NCI-H2171 treated with DMSO at 0.1 percent for 48 hours (cell line): Measurements from ENCODE around the gene GLA.

Source experiments
- DNase-seq: peaks from one replicate; lab custom pipeline; 2025; lab: John Stamatoyannopoulos, UW

GLA gene

DNA sequence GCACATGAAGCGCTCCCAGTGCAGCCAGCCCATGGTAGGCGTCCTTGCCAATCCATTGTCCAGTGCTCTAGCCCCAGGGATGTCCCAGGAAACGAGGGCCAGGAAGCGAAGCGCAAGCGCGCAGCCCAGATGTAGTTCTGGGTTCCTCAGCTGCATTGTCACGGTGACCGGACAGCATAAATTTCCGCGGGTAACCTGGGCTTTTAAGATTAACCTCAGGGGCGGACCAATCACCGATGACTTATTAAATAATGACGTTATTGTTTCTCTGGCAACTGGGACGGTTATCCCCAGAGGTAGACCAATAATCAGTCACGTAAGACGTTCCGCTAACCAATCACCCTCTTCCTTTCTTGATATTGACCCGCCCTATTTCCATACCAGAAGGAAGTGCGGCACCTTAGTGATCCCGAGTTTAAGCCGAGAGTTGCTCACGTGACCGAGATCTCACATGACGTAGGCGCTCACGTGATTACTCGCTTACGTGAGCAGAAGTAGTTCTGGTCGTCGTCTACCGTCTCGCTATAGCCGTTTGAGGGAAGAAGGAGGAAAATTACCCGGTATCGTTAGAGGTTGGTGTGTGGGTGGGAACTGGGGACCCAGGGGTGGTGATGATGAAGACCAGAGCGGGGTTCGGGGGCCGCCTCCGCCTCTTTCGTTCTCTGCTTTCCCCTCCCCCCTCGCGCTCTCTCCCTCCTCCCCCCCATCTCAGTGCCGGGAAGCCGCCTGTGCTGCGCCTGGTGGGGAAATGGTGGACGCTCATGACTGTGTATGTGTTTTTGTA lies at the start of gene GLA, which contains the start of gene HNRNPH2:
TSS of gene GLA (minus strand) at position 178 of the 784 bp plus-strand sequence. CDS start at position 156, 22 bp downstream.
TSS of gene HNRNPH2 (plus strand) at position 475 of the 784 bp plus-strand sequence. CDS start 3,767 bp downstream, outside the sequence.
- DNase-seq: peak; percentile 97

DNA sequence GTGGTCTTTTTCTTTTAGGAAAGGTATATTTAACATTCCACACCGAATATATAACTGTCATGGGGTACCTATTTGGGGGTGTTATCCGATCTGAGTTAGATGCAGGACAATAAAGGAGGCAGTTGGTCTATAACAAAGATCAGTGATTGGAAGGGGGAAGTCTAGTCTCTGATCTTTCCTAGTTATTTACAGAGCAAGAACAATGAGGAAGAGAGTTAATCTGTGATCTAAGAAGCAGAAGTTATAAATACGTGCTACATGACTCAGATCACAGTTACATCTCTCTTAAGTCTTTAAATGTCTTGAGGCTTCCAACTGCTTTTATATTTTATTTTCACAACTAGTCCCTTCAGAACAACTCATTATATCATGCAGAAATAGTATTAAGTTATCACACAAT lies 44.3 kb upstream of the GLA start:
- no peak for DNase-seq

DNA sequence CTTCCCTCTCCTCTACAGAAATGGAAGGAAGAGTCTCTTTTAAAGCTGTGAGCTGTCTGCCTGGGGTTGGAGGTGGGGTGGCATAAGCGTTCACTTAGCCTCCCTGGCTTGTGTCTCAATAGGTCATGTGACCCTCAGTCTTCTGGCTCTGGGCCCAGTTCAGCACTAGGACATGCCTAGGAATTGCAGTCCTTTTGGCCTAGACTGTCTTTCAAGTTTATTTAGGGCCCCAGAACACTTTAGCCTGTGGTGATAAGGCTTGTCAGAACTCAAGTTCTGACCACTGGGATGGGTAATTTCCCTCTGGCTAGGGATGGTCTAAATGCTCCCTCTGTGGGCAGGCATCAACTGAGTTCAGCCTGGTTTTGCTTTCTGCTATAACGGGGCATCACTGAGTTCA lies 43.2 kb upstream of the GLA start:
- DNase-seq: no peak

- DNase-seq: no peak
These were observed 42.4 kb upstream of the GLA start for GRCh38 chrX:101450085-101450484.

- DNase-seq: no peak
These were observed 41.6 kb upstream of the GLA start for GRCh38 chrX:101449279-101449678.

GRCh38 chrX:101442085-101442484 lies 34.4 kb upstream of the GLA start:
- no peak for DNase-seq

DNA sequence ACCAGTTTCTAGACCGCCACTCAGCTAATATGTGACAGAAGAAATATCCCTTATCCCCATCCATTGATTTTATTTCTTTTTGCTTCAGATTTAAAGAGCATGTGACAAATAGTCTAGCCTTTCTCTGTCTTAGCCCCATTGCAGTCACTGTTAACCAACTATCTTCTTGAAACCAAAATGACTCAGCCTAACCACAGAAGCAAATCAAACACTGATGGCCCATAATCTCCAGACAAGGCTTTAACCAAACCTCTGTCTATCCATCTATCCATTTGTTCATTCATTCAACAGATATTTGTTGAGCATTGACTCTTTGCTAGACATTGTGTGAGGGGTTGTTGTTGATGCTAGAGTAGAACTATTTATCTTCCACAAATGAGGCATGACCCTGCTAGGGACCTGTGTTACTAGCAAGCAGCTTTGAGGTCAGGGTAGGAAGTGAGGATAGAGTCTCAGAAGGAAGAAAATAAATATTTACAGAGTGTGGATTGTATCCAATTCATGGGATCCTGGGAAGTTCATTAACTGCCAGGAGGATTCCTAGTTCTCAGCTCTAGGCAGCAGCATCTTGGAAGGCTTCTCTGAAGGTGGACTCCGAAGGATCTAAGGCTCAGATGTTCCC lies 22.8 kb upstream of the GLA start:
- no peak for DNase-seq

- no peak for DNase-seq
These were observed 22.2 kb upstream of the GLA start for GRCh38 chrX:101429934-101430333.

GRCh38 chrX:101427954-101428353 lies 20.2 kb upstream of the GLA start:
- DNase-seq: no peak

GRCh38 chrX:101419489-101419888 lies 11.8 kb upstream of the GLA start:
- DNase-seq: no peak

DNA sequence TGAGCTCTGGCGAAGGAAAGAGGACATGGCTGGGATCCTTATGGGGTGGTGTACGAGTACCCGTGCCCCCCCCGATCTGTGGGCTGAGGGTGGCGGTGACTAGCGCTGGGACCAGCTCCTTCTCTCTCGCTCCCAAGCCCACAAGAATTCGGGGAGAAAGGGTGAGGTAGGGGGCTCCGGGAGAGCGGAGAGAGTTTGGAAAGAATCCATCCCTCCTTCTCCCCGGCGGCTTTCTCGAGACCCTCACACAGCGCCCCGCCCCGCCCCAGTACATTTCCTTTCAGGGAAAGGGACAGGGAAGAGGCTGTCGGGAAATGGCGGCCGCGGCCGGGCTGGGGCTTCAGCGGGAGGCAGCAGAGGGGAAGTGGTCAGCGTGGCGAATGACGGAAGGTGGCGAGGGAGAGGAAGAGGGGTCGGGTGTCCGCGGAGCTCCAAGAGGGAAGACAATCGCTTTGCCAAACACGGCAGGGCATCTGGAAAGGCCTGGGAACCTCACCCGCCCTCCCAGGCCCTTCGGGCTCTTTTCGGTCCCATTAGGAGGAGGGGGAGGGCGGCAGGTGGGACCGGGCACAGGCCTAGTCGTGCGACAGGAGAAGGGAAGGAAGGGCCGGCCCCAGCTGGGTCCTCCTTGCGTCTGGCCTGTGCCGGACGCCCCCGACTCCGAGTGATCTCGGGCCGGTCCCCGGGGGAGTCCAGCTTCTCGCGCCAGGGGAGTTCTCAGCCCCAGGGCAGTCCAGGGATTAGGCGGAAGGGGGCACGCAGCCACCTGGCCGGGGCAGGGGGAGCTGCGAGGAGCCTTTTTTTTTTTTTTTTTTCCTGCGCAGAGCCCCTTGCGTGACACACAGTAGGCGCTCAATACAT lies 10.5 kb upstream of the GLA start:
- peak; percentile 49 for DNase-seq

DNA sequence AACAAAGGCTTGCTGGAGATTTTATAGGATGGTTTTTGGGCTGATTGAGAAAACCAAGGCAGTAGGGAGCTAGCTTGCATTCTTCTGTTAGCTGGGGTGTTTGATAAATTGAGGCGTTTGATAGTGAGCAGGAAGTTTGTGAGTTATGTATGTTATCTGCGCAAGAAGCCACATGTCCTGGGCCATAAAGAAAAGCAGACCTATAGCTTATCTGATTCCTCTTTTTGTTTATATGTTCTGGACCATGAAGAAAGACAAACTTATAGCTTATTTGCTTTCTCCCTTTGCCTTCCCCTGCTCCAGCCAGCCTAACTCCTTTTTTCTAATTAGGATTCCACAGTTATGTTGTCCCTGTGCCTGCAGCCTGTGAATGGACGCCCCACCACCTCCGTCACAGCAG lies 9.5 kb upstream of the GLA start:
- DNase-seq: no peak

GRCh38 chrX:101416691-101417090 lies 9.0 kb upstream of the GLA start:
- DNase-seq: no peak

GRCh38 chrX:101415180-101416145 lies 7.7 kb upstream of the GLA start:
- DNase-seq: peak; percentile 37

DNA sequence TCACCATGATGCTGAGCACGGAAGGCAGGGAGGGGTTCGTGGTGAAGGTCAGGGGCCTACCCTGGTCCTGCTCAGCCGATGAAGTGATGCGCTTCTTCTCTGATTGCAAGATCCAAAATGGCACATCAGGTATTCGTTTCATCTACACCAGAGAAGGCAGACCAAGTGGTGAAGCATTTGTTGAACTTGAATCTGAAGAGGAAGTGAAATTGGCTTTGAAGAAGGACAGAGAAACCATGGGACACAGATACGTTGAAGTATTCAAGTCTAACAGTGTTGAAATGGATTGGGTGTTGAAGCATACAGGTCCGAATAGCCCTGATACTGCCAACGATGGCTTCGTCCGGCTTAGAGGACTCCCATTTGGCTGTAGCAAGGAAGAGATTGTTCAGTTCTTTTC lies 4.3 kb upstream of the GLA start:
- DNase-seq: no peak

GRCh38 chrX:101410461-101410860 lies 2.7 kb upstream of the GLA start:
- DNase-seq: no peak

DNA sequence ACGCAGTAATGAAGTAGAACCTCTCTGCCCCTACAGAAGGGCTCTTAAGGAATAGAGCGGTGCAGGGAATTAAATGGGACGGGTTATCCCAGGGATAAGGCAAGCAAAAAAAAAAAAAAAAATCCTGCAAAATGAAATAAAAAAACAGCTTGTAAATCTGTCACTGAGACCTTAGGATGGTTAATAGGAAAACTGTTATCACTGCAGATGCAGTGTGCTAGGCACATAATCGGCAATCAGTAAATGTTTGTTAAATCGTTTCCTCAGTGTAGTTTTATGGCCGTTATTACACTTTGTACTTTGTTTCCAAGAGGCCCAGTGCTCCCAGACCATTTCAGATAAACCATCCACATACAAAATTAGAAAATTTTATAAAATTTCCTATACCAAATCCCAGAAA lies 1.3 kb upstream of the GLA start:
- no peak for DNase-seq

DNA sequence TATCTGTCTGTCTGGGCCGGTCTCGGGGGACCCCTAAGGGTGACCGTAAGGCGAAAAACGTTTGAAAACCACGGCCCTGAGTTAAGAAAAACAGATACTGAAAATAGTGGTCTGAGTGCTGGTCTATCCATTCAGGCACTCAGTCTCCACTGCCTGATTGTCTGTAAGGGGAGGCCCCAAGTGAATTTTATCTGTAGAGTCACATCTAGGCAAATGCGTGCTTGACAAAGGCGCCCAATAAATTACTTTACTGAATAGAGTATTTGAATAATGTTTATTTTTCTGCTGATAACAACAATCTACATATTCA lies 762 bp upstream of the GLA start:
- DNase-seq: no peak

- no peak for DNase-seq
These were observed 468 bp downstream of the GLA start for GRCh38 chrX:101407167-101407747.

GRCh38 chrX:101399825-101400224 lies 7.9 kb downstream of the GLA start:
- no peak for DNase-seq

- no peak for DNase-seq
These were observed 9.0 kb downstream of the GLA start for GRCh38 chrX:101398694-101399093.
